K562 (cell line): Measurements from ENCODE around the gene COL5A1.

Source experiments
- BRCA1 ChIP-seq, 2 experiments: fragments of 450-650 bp in 1 of 2; sonication (generic) in 1 of 2; formaldehyde crosslinking in 1 of 2; IDR thresholded peaks; 2 replicates each; pipeline versions ENCODE4 v1.5.0 to v1.6.1; 2017 to 2020; ENCODE audit warnings: mild to moderate bottlenecking in 1 of 2, missing genetic modification reagents in 1 of 2
- CTCF ChIP-seq, 3 experiments: IDR thresholded peaks in 2 of 3; conservative IDR thresholded peaks in 1 of 3; 2 replicates each; pipeline ENCODE4 v1.5.1; 2011 to 2012; ENCODE audit warnings: low read length in 3 of 3, mild to moderate bottlenecking in 3 of 3, control low read depth in 2 of 3, improper control_type of control experiment in 1 of 3, inconsistent platforms in 1 of 3, low read depth in 1 of 3, mixed read lengths in 1 of 3, moderate library complexity in 1 of 3; ENCODE audit not compliant: insufficient read depth in 2 of 3
- EZH2 ChIP-seq: IDR thresholded peaks from 2 replicates; pipeline ENCODE4 v1.6.1; 2012; ENCODE audit warnings: low read depth, mild to moderate bottlenecking, inconsistent platforms, low read length, borderline replicate concordance
- KDM1A ChIP-seq, 2 experiments: fragments of 450-650 bp; IDR thresholded peaks; 2 replicates each; pipeline ENCODE4 v1.6.1; 2016; ENCODE audit warnings: mild to moderate bottlenecking in 2 of 2
- KHSRP ChIP-seq: fragments of 450-650 bp; IDR thresholded peaks from 2 replicates; pipeline ENCODE4 v1.6.1; 2017
- NCOA4 ChIP-seq: fragments of 450-650 bp; IDR thresholded peaks from 2 replicates; pipeline ENCODE4 v1.6.1; 2018; ENCODE audit warnings: mild to moderate bottlenecking; ENCODE audit not compliant: partially characterized antibody
- NFIC ChIP-seq: fragments of 450-650 bp; IDR thresholded peaks from 2 replicates; pipeline ENCODE4 v1.6.1; 2017; ENCODE audit warnings: mild to moderate bottlenecking, inconsistent platforms
- RCOR1 ChIP-seq, 2 experiments: IDR thresholded peaks; 2 replicates each; pipeline ENCODE4 v1.6.1; 2012; ENCODE audit warnings: low read depth in 2 of 2, low read length in 2 of 2, borderline replicate concordance in 1 of 2, improper control_type of control experiment in 1 of 2
- TFAP4 ChIP-seq: sonication (generic); formaldehyde crosslinking; IDR thresholded peaks from 2 replicates; pipeline ENCODE4 v1.8.0; 2022; ENCODE audit warnings: missing genetic modification reagents, mild to moderate bottlenecking, moderate library complexity, borderline replicate concordance
- ZBTB33 ChIP-seq: sonication (generic); formaldehyde crosslinking; IDR thresholded peaks from 2 replicates; pipeline ENCODE4 v1.8.1; 2023; ENCODE audit warnings: mild to moderate bottlenecking, missing genetic modification reagents
- ZBTB8A ChIP-seq: fragments of 450-650 bp; IDR thresholded peaks from 2 replicates; pipeline ENCODE4 v1.6.1; 2018; ENCODE audit warnings: mild to moderate bottlenecking, moderate library complexity; ENCODE audit not compliant: partially characterized antibody
- ZNF717 ChIP-seq: fragments of 250-450 bp; sonication (Bioruptor Pico); IDR thresholded peaks from 2 replicates; pipeline ENCODE4 v1.5.0; 2021

GRCh38 chr9:134807716-134808446, 166.3 kb downstream of the COL5A1 start:
- TF ChIP-seq RCOR1 (IDR thresholded peaks at IDR 0.05; ENCODE audit: borderline replicate concordance in 1 of 2, low read depth in 2 of 2, low read length in 2 of 2): no peak
- no peak for TF ChIP-seq NFIC
- TF ChIP-seq BRCA1 (IDR thresholded peaks at IDR 0.05): no peak
- TF ChIP-seq BRCA1 (CRISPR knock-in tag; IDR thresholded peaks at IDR 0.05): no peak
- no peak for TF ChIP-seq CTCF (IDR thresholded peaks at IDR 0.05 in 2 of 3, conservative IDR thresholded peaks at IDR 0.05 in 1 of 3; ENCODE audit: insufficient read depth in 2 of 3, low read depth in 1 of 3, low read length in 3 of 3)
- no peak for TF ChIP-seq ZBTB33 (CRISPR knock-in tag)
- TF ChIP-seq NCOA4: no peak
- no peak for TF ChIP-seq TFAP4 (CRISPR knock-in tag)
- TF ChIP-seq EZH2: no peak
- no peak for TF ChIP-seq KDM1A (IDR thresholded peaks at IDR 0.05)
- TF ChIP-seq ZNF717 (CRISPR knock-in tag): no peak
- TF ChIP-seq ZBTB8A: no peak
- TF ChIP-seq KHSRP: no peak
